ENCODE data around the gene RGS16.
"Not testable (repeated sequence)": the region's sequence is repeated elsewhere in the genome, so short reads cannot be mapped to it uniquely, and the experiment has no call there.

The RGS16 gene
- 31.0 reads per million, percentile 57 among the genes with 10 or more reads in this experiment for total RNA-seq

GRCh38 chr1:182604175-182605164 lies at the start of gene RGS16:
TSS of gene RGS16 (minus strand) at chr1:182604389. CDS start at chr1:182604259, 130 bp downstream.
- peak; percentile 81 for DNase-seq

- no peak for DNase-seq
Observed at GRCh38 chr1:182653986-182654385, 49.8 kb upstream of the RGS16 start.

DNA sequence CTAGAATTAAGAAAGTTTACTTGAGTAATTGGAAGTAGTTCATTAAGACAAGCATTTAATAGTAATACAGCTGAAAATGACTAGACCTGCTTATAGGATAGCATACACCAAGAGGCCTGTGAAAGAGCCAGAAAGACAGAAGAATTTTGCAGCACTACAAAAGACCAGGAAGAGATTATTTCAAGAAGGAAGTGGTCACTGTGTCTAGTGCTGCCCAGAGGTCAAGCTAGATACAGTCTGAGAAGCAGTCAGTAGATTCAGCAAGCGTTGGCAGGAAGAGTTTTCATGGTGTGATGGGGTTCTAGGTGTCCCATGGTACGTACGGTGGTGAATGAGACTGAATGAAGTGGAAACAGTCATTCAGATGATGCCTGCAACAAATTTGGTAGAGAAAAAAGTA lies 48.7 kb upstream of the RGS16 start:
- DNase-seq, result no peak

GRCh38 chr1:182651339-182651724 lies 47.1 kb upstream of the RGS16 start:
- no peak for DNase-seq

GRCh38 chr1:182650678-182651338 lies 46.6 kb upstream of the RGS16 start:
- no peak for DNase-seq

DNA sequence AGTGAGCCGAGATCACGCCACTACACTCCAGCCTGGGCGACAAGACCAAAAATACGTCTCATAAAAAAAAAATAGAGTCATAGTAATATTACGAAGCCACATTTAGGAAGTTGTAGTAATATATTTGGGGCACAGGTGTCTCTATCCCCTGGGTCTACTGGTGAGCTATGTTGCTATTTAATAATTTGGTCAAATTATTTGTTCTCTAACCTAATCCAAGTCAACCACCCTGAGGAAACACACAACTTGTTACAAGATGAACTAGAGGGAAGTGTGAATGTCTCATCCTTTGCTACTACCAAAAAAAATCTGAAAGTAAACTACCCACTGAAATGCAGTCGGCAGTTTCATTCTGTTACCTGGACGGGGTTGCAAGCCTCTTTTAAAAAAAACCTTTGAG lies 44.9 kb upstream of the RGS16 start:
- no peak for DNase-seq

DNA sequence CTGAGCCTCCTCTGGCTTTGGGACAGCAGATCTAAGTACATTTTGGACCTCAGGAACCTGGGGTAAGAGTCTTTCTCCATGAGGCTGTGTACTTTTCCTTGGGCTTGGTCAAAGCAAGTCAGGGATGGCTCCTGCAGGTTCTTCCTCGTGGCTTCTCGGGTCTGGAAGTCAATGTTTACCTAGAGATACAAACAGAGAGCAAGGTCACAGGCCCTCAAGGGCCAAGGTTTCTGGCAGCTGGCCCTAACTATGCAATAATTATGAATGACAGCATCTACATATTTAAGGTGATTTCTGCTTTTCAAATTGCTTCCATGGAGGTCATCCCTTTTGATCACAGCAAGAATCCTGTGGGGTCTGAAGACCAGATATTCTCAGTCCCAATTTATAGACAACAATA lies 42.5 kb upstream of the RGS16 start:
- DNase-seq, result no peak

- DNase-seq, result no peak
Observed at GRCh38 chr1:182644886-182645285, 40.7 kb upstream of the RGS16 start.

DNA sequence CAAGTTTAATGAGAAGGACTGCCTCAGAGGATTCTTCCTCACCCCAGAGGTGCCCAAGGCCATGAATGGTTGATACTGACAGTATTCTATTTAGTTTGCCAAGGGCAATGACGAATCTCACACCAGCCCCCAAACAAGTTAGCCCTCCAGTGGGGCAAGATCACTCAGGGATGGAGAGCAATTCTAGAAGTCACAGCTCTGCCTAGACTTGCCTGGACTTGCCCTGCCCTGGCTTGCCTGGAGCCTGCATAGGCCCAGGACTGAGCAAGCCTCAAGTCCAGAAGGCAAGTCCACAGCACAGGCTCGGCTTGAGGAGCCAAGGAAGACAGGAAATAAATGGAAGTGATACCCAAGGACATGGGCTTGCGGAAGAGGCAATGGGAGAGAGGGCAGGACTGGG lies 39.5 kb upstream of the RGS16 start:
- DNase-seq, result no peak

DNA sequence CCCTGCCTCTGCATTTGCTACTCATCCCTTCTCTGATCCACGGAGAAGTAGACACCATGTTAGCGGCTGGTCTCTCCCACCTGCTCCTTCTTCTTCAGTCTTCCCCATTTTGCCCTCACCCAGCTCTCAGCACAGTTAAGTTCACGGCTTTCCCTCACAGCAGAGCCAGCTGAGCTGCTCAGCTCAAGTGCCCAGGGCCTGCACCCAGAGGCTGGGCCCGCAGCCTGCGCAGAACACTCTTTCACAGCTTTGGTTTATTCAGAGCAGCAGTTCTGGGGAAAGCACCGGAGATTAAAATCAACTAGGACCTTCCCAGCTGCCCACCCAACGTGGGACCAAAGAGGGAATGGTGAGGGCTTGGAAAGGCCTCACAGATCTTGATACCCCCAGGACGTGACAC lies 38.3 kb upstream of the RGS16 start:
- DNase-seq, result no peak

DNA sequence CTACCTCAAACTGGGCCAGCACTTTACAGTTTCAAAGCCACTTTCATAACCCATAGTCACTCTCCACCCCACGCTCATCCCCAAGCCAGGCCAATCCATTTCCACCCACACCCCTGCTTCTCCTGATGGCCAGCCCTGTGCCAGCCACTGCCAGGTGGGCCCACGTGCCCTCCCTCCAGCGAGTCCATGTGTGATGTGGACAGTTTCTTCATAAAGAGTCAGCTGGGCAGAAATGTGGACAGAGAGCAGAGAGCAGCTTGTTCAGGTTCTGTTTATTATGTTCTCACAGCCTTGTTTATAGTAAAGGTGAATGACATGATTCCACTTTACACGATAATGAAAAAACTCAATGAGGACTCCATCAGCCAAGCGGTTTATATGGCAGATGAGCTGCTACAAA lies 37.4 kb upstream of the RGS16 start:
- no peak for DNase-seq

DNA sequence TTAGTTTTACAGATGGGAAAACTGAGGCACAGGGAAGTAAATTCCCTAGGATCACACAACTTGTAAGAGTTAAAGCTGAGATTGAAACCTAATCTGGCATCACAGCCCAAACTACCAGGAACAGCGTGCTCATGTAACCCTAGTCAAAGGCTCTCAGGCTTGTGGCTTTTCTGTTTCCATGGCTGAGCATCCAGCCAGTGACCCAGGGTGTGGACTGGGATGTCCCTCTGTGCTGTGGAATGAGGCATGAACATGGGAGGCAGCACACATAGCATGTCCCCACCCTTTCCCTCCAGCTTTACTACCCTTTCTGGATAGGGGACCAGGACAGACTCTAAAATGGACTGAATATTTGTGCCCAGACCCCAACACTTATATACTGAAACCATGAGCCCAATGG lies 35.1 kb upstream of the RGS16 start:
- DNase-seq, result no peak

- DNase-seq, result no peak
Observed at GRCh38 chr1:182637769-182638168, 33.6 kb upstream of the RGS16 start.

DNA sequence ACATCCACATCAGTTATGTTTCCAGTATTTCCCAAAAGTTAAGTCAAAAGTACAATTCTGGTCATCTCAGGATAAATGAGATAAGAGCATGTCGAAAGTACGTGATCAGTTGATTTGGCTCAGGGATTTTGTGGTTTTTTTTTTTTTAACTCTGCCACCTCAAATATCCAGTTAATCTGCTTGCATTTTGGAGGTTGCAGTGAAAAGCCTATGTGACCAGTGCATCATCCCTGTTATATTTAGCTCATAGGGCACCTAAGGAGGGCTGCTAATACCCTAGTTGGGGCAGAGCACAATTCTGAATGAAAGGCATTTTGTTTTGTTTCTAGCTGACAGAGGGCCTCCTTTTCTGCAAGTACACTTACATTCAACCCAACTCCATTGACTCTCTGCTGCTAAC lies 31.7 kb upstream of the RGS16 start:
- DNase-seq, result no peak

DNA sequence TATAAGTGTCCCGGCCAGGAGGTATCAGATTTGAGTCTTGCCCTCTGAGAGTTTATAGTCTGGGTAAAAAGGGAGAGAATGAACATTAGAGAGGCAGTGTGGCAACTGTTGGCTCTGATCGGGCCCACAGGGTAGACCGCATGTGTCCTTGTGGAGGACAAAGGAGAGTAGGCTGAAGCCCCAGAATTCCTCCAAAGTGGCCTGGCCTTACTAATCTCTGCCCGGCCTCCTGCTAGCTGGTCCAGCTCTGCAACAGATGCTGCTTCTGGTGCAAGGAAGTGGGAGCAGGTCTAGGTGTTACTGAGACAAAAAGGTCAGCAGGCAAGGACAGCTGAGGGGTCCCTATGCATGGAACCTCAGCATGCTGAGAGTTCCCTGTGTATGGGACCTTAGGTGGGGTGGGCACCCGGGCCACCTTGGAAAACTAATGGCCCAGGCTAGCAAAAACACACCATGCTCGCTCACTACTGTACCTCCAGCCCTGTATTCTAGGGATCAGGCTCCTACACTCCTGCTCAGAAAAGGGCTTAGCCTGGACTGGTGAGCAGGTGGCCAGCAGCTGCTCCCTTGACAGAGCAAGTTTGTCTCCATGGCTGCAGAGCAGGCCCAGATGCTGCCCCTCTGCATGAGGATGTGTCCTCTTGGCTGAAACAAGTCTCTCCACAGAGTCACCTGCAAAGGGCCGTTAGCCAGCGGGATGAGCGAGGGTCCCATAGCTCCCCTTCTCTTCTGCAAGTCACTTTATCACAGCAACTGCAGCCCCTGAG lies 30.3 kb upstream of the RGS16 start:
- no peak for DNase-seq

DNA sequence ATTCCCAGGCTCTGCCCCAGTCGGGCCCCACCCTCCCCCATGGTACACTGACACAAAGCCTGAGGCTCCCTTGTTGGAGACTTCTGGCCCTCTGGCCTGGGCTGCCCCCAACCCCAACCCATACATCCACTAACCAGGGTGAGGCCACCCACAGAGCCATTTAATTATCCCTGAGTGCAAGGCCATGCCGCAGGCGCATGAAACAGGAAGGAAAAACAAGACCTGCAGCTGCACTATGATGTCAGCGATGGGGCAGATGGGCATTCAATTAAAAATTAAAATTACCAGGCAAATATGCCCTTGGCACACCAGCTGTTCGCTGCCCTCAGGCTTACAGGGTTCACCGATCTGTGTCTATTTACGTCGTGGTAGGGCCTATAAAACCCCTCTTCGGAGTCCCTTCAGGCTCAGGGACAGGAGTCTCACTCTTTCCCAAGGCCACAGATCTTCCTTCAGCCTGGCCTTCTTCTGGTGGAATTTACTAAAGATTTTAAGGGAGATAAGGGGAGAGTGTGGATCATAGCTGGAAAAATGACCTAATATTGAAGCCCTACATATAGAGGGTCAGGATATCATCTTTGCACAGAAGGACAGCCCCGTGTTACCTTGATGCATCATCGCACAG lies 29.6 kb upstream of the RGS16 start:
- DNase-seq, result no peak

DNA sequence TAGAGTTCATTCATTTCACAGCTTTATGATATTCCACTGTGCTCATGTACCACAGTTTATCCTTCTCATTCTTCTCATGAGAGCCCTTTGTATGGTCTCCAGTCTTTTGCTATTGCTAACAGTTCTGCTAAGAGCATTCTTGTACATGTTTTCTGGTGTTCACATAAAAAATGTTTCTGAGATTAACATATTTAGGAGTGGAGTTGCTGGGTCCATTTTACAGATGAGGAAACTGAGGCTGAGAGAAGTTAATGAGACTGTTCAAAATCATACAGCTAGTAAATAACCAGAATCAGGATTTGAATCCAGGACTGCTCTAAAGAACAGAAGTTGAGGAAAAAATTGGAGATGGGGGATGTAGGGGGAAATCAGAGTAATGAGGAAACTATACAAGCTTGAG lies 28.8 kb upstream of the RGS16 start:
- no peak for DNase-seq

DNA sequence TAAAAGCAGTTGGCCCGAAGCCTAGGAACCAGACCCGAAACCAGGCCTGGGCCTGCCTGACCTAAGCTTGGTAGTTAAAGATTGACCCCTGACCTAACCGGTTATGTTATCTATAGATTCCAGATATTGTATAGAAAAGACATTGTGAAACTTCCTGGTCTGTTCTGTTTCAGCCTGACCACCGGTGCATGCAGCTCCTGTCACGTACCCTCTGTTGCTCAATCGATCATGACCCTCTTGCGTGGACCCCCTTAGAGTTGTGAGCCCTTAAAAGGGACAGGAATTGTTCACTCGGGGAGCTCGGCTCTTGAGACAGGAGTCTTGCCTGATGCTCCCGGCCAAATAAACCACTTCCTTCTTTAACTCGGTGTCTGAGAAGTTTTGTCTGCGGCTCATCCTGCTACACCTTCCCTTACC lies 28.3 kb upstream of the RGS16 start:
- DNase-seq, result not testable (repeated sequence)

DNA sequence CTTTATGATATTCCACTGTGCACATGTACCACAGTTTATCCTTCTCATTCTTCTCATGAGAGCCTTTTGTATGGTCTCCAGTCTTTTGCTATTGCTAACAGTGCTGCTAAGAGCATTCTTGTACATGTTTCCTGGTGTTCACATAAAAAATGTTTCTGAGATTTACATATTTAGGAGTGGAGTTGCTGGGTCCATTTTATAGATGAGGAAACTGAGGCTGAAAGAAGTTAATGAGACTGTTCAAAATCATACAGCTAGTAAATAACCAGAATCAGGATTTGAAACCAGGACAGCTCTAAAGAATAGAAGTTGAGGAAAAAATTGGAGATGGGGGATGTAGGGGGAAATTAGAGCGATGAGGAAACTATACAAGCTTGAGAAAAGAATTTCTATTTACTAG lies 27.8 kb upstream of the RGS16 start:
- no peak for DNase-seq

GRCh38 chr1:182631053-182631677 lies 27.0 kb upstream of the RGS16 start:
- DNase-seq, result no peak

- no peak for DNase-seq
Observed at GRCh38 chr1:182630586-182630985, 26.4 kb upstream of the RGS16 start.

DNA sequence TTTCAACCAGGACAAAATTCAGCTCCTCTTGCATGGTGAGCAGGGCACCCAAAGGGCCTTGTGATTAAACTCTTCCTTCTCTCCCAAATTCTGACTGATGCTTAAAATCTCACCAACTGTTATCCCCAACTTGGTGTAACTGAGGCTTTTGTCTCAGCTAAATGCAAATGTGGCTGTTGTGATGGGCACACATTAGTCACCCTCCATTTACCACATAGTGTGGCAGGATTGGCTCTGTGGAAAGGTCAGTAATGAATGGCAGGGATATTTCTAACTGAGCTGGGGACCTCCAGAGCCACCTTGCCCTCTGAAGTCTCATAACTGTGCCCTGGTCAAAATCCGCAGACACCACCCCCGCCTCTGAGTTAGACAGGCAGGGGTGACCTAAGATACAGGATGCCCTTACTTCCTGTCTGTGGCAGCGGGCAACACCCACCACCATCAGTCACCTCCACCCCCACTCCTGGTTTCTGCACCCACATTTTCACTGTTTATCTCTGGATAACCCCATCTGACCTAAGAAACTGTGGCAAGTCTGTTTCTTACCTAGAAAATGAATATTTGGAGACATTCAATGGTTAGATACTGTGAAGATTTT lies 25.4 kb upstream of the RGS16 start:
- peak; percentile 42 for DNase-seq
